Activated CD8-positive, alpha-beta T cell treated with anti-CD3 and anti-CD28 coated beads for 36 hours (primary cell): ENCODE results near the gene ZMYND10. TPM values are rescaled to one million over a fixed set of nuclear protein-coding genes. Genes with fewer than 3 reads are reported as not detected.

Source experiments
- ATAC-seq: fragments of 200-7000 bp; cut with Tn5 transposase; one replicate; pipeline ENCODE4 v1.10.0; 2021; ENCODE audit warnings: mild to moderate bottlenecking, moderate library complexity
- CTCF ChIA-PET: fragments of 350-600 bp; sonication (Branson Sonifier 250); formaldehyde crosslinking; loops from one replicate; lab custom pipeline; 2021; ENCODE audit warnings: antibody characterized with exemption; lab: Charles Lee
- POLR2A ChIA-PET: fragments of 350-600 bp; sonication (Branson Sonifier 250); formaldehyde crosslinking; loops from one replicate; lab custom pipeline; 2021; ENCODE audit warnings: antibody characterized with exemption; lab: Charles Lee
- DNase-seq: peaks from one replicate; pipeline ENCODE4 v3.0.0-alpha.2; 2020
- H3K27ac Mint-ChIP-seq: one replicate; pipeline ENCODE4 v1.8.0; 2021; ENCODE audit warnings: mild to moderate bottlenecking, mixed read lengths
- H3K27me3 Mint-ChIP-seq: one replicate; pipeline ENCODE4 v1.8.0; 2021; ENCODE audit warnings: mixed read lengths
- H3K36me3 Mint-ChIP-seq: one replicate; pipeline ENCODE4 v1.8.0; 2021; ENCODE audit warnings: low read depth, mixed read lengths
- H3K4me1 Mint-ChIP-seq: one replicate; pipeline ENCODE4 v1.8.0; 2021; ENCODE audit warnings: low read depth, mixed read lengths
- H3K4me3 Mint-ChIP-seq: one replicate; pipeline ENCODE4 v1.8.0; 2021; ENCODE audit warnings: mild to moderate bottlenecking, moderate library complexity, mixed read lengths
- H3K9me3 Mint-ChIP-seq: one replicate; pipeline ENCODE4 v1.8.0; 2021; ENCODE audit warnings: mixed read lengths
- intact Hi-C: fragments of 100-400 bp; cut with micrococcal nuclease; formaldehyde crosslinking; loops from one replicate; pipeline ENCODE4 v1.10.0; 2022
- total RNA-seq, 2 experiments: library from RNA; stranded (reverse); gene quantifications; one replicate each; pipeline ENCODE4 v1.2.3, GENCODE V29; 2021
- TF ChIP-seq, protein P1 (sequence below): fragments of 200-600 bp; IDR thresholded peaks from one replicate; pipeline ENCODE4 v1.8.0; 2022; ENCODE audit warnings: antibody characterized with exemption, mild to moderate bottlenecking

ZMYND10 gene
- total RNA-seq, 2 experiments from 2014 or later: 1.5 to 2.6 TPM

DNA sequence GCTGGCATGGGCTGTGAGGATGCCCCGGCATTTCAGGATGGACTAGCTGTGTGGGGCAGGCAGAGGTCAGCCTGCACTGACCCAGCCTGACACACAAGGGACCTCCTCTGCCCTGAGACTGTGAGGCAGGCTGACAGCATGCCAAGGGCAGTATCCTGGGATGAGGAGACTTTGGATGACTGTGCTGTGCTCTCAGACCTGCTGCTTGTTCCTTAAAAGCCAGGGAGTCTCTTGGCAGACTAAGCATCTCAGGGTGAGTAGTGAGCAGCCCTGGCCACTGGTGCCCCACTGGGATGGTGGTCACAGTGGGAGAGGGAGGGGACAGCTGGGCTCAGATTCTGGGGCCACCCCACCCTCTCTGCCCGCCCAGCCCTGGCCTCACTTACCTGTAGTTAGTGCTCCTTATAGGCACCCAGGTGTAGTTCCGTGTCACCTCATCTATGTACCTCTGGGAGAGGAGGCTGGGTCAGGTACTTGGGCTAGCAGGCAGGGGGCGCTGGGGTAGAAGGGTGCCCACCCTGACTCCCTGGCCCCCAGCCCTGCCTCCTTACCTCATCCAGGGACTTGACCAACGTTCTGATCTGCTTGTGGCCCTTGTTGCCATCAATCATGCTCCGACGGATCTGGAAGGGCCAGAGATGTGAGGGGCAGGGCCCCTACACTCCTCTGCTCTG lies 29.9 kb upstream of the ZMYND10 start:
- ATAC-seq: peak; percentile 45
- Mint-ChIP-seq H3K36me3 (no peaks in the 10 kb centered on the region), H3K4me1 (peaks cover 5% of the 10 kb centered on the region), H3K4me3 (no peak overlapping the region), H3K27ac (no peak overlapping the region), H3K27me3 (no peaks in the 10 kb centered on the region), H3K9me3 (no peaks in the 10 kb centered on the region)
- ChIA-PET POLR2A (no interaction called here), CTCF (no interaction called here)
- TF ChIP-seq, protein P1, sequence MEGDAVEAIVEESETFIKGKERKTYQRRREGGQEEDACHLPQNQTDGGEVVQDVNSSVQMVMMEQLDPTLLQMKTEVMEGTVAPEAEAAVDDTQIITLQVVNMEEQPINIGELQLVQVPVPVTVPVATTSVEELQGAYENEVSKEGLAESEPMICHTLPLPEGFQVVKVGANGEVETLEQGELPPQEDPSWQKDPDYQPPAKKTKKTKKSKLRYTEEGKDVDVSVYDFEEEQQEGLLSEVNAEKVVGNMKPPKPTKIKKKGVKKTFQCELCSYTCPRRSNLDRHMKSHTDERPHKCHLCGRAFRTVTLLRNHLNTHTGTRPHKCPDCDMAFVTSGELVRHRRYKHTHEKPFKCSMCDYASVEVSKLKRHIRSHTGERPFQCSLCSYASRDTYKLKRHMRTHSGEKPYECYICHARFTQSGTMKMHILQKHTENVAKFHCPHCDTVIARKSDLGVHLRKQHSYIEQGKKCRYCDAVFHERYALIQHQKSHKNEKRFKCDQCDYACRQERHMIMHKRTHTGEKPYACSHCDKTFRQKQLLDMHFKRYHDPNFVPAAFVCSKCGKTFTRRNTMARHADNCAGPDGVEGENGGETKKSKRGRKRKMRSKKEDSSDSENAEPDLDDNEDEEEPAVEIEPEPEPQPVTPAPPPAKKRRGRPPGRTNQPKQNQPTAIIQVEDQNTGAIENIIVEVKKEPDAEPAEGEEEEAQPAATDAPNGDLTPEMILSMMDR: no peak
- no peak for DNase-seq
- intact Hi-C loops: no loop called here

DNA sequence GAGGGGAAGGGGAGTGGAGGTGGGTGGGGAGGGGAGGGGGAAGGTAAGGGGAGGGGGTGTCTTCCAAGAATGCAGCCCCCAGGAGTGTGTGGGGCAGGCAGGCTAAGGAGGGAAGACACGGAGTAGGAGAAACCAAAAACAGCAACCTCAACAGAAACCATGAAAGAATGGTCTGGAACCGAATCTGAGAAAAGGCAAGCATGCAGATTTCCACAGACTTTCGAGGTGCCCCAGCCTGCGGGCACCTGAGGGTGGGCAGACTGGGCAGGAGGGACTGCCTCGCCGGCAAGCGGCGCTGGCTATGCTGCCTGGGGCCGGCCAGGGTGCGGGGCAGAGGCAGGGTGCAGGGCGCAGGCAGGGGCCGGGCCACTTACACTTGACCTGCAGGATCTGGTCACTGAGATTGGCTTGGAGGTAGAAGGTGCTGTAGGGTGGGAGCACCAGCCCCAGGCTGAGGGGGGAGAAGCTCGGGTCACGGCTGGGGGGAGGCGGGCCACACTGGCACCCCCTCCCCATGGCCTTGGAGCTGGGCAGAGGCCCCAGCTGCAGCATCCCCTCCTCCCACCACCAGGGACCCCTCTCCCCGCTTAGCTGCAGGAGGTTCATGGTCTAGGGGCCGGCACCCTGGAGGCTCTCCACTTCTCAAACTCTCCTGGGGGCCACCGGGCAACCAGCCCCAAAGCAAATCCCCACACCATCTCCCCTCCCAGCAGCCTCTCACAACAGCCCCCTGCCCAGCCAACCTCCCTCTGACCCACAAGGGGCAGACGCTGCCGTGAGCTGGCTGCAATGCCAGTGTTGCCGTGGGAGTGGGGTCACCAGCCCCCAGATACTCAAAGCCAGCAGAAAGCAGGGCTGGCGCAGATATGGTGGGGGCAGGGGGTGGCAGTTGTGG lies 29.1 kb upstream of the ZMYND10 start:
- DNase-seq (no peak), ATAC-seq (no peak)
- H3K27me3 Mint-ChIP-seq: no peaks in the 10 kb centered on the region
- H3K9me3 Mint-ChIP-seq: no peaks in the 10 kb centered on the region
- H3K4me3 Mint-ChIP-seq: no peak overlapping the region
- TF ChIP-seq, protein P1: no peak
- H3K4me1 Mint-ChIP-seq: peaks cover 5% of the 10 kb centered on the region
- no peak overlapping the region for H3K27ac Mint-ChIP-seq
- POLR2A ChIA-PET: no interaction called here
- CTCF ChIA-PET: no interaction called here
- no peaks in the 10 kb centered on the region for H3K36me3 Mint-ChIP-seq
- intact Hi-C loops: no loop called here

DNA sequence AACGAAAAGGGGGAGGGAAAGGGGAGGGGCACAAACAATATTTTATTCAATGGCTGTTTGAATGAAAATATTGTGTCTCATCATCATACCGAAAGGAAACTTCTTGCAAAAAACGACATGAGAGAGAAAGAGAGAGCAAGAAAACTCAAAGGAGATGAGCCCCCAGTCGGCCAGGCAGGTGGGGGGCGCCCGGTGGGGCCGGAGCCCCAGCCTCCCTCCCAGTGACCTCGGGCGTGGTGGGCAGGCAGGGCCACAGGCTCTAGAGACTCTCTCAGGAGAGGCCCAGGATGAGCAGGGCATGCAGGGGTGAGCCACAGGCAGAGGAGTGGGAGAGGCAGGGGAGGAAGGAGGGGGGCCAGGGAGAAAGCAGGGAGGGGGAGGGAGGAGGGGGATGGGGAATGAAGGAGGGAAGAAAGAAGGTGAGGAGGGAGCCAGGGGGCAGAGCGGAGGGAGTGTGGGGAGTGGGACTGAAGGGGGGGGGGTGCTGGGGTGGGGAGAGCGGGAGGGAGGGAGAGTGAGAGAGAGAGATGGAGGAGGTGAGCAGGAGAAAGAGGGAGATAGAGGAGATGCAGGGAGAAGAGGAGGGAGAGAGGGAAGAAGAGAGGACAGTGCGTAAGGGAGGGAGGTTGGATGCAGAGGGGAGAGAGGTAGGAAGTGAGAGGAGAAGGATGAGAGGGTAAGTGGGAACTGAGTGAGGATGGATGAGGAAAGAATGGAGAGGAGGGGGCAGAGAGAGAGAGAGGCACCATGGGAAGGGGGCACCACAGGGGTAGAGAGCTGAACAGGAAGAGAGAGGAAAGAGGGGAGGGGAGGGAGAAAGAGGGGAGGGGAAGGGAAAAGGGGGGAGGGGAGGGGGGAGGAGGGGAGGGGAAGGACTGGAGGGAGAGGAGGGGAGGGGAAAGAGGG lies 27.9 kb upstream of the ZMYND10 start:
- peaks cover 7% of the 10 kb centered on the region for H3K4me1 Mint-ChIP-seq
- no peaks in the 10 kb centered on the region for H3K27me3 Mint-ChIP-seq
- no peaks in the 10 kb centered on the region for H3K9me3 Mint-ChIP-seq
- H3K4me3 Mint-ChIP-seq: no peak overlapping the region
- no peak overlapping the region for H3K27ac Mint-ChIP-seq
- CTCF ChIA-PET: no interaction called here
- ATAC-seq: no peak
- intact Hi-C loops: no loop called here
- H3K36me3 Mint-ChIP-seq: no peaks in the 10 kb centered on the region
- DNase-seq: no peak
- POLR2A ChIA-PET: no interaction called here
- TF ChIP-seq, protein P1: no peak

DNA sequence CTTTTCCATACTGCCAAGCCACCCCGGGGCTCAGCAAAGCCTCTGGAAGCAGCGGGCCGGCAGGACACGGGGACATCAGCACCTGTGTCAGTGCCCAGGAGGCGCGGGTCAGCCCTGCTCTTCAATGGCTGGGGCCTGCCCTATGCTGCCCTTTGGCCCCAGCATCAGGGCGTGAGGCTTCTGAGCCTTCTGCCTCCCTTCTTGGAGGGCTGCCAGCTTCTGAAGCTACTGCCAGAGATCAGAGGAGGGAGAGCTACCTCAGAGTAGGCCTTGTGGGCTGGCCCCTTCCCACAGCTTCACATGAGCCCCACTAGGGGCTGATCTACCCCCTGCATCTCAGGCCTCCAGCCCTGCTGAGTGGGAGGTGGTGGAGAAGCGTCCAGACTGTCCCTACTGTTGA lies 26.8 kb upstream of the ZMYND10 start:
- H3K4me3 Mint-ChIP-seq: no peak overlapping the region
- no peaks in the 10 kb centered on the region for H3K27me3 Mint-ChIP-seq
- TF ChIP-seq, protein P1: no peak
- H3K36me3 Mint-ChIP-seq: no peaks in the 10 kb centered on the region
- intact Hi-C loops: no loop called here
- H3K9me3 Mint-ChIP-seq: no peaks in the 10 kb centered on the region
- ChIA-PET POLR2A (no interaction called here), CTCF (no interaction called here)
- peak; percentile 12 for ATAC-seq
- H3K4me1 Mint-ChIP-seq: peaks cover 7% of the 10 kb centered on the region
- H3K27ac Mint-ChIP-seq: no peak overlapping the region
- DNase-seq: no peak
